K562 (cell line): ENCODE data around the gene PPP1R14C. TPM values are rescaled to one million over a fixed set of nuclear protein-coding genes. Genes with fewer than 3 reads are reported as not detected.

Experiments
- ATAC-seq: fragments of 200-7000 bp; cut with Tn5 transposase; 3 replicates; pipeline ENCODE4 v1.9.1; 2020; ENCODE audit warnings: moderate library complexity
- BruUV-seq: library from RNA; stranded (reverse); fragments of 400-500 nt; replicated peaks from 2 replicates; lab custom pipeline; 2021; lab: Mats Ljungman, UMichigan
- CTCF ChIA-PET: fragments of 300-600 bp; formaldehyde crosslinking; extraction: SDS; loops from one replicate; lab custom pipeline; 2021; ENCODE audit warnings: low intra/inter-chr PET ratio; lab: Yijun Ruan, JAX
- POLR2A ChIA-PET: fragments of 300-600, 350-650 bp; sonication (Branson Sonifier 250); formaldehyde crosslinking; extraction: SDS; loops from one replicate; lab custom pipeline; 2021; ENCODE audit warnings: antibody characterized with exemption, inconsistent platforms; lab: Yijun Ruan, JAX
- DNase-seq, 4 experiments: peaks; one replicate each; pipeline versions ENCODE4 v3.0.0 to v3.0.0-alpha.2; 2011 to 2018; ENCODE audit warnings: low spot score in 3 of 4, mixed read lengths in 3 of 4; ENCODE audit errors: extremely low read depth in 1 of 4
- FAIRE-seq: peaks from 2 replicates; lab custom pipeline; 2011; peaks lifted over from hg19 to GRCh38; lab: Jason Lieb, UNC
- H2AFZ ChIP-seq: 2 replicates; pipeline ENCODE4 v1.6.0; 2011; ENCODE audit warnings: low read depth, low read length, control low read depth, inconsistent platforms
- H3K27ac ChIP-seq: fragments of 200-600 bp; 3 replicates; pipeline ENCODE4 v1.8.0; 2011; ENCODE audit warnings: low read depth, mild to moderate bottlenecking, control low read depth, inconsistent platforms, low read length, moderate library complexity, mixed read lengths; ENCODE audit errors: extremely low read depth
- H3K27me3 ChIP-seq, 2 experiments: fragments of 300-600 bp in 1 of 2; 2 replicates in 1 of 2; 3 replicates in 1 of 2; pipeline versions ENCODE4 v1.6.0 to v1.8.0; 2011; ENCODE audit warnings: inconsistent platforms in 2 of 2, low read length in 2 of 2, mild to moderate bottlenecking in 1 of 2, mixed read lengths in 1 of 2, moderate library complexity in 1 of 2; ENCODE audit not compliant: control insufficient read depth in 2 of 2, insufficient read depth in 2 of 2
- H3K36me3 ChIP-seq: fragments of 300-600 bp; 3 replicates; pipeline ENCODE4 v1.8.0; 2011; ENCODE audit warnings: mild to moderate bottlenecking, low read length, inconsistent platforms; ENCODE audit not compliant: control insufficient read depth, insufficient read depth
- H3K4me1 ChIP-seq, 2 experiments: fragments of 200-600 bp in 1 of 2; replicated peaks in 1 of 2; 2 replicates in 1 of 2; 3 replicates in 1 of 2; pipeline versions ENCODE4 v1.5.1 to v1.8.0; 2011; ENCODE audit warnings: inconsistent platforms in 2 of 2, low read length in 2 of 2, mild to moderate bottlenecking in 1 of 2, mixed read lengths in 1 of 2, moderate library complexity in 1 of 2; ENCODE audit not compliant: control insufficient read depth in 2 of 2, insufficient read depth in 2 of 2
- H3K4me2 ChIP-seq: 2 replicates; pipeline ENCODE4 v1.6.1; 2011; ENCODE audit warnings: low read length, control low read depth, inconsistent platforms, mixed read lengths; ENCODE audit not compliant: insufficient read depth
- H3K4me3 ChIP-seq: fragments of 200-600 bp; sonication (generic), shearing (Covaris generic); 2 replicates; pipeline ENCODE4 v1.5.1; 2016; ENCODE audit warnings: control low read depth, inconsistent platforms
- H3K79me2 ChIP-seq: fragments of 200-600 bp; 3 replicates; pipeline ENCODE4 v1.8.0; 2011; ENCODE audit warnings: low read length, inconsistent platforms; ENCODE audit not compliant: control insufficient read depth, insufficient read depth
- H3K9ac ChIP-seq, 2 experiments: 2 replicates each; pipeline versions ENCODE4 v1.6.0 to v1.6.1; 2011; ENCODE audit warnings: low read depth in 2 of 2, low read length in 2 of 2, control low read depth in 1 of 2, inconsistent platforms in 1 of 2, mild to moderate bottlenecking in 1 of 2, mixed read lengths in 1 of 2; ENCODE audit not compliant: insufficient read depth in 1 of 2
- H3K9me1 ChIP-seq: one replicate; pipeline ENCODE4 v1.6.0; 2011; ENCODE audit warnings: inconsistent platforms, mild to moderate bottlenecking, low read length, moderate library complexity; ENCODE audit not compliant: control insufficient read depth, insufficient read depth
- H3K9me3 ChIP-seq: replicated peaks from 2 replicates; pipeline ENCODE4 v1.5.1; 2011; ENCODE audit warnings: low read depth, low read length, inconsistent platforms; ENCODE audit not compliant: control insufficient read depth, insufficient read depth
- H4K20me1 ChIP-seq: replicated peaks from 2 replicates; pipeline ENCODE4 v1.6.1; 2011; ENCODE audit warnings: low read length, inconsistent platforms, mixed read lengths; ENCODE audit not compliant: control insufficient read depth, insufficient read depth
- BCOR ChIP-seq: fragments of 450-650 bp; IDR thresholded peaks from 2 replicates; pipeline ENCODE4 v1.6.1; 2016
- BHLHE40 ChIP-seq: IDR thresholded peaks from 2 replicates; pipeline ENCODE4 v1.6.1; 2011; ENCODE audit warnings: low read length, improper control_type of control experiment
- GATAD2A ChIP-seq: fragments of 450-650 bp; IDR thresholded peaks from 2 replicates; pipeline ENCODE4 v1.6.1; 2017
- HNRNPH1 ChIP-seq: fragments of 200-400 bp; formaldehyde crosslinking; optimal IDR thresholded peaks from 2 replicates; pipeline ENCODE3; 2017; ENCODE audit warnings: low read depth, mild to moderate bottlenecking, low read length, moderate library complexity
- HNRNPK ChIP-seq: fragments of 200-400 bp; formaldehyde crosslinking; IDR thresholded peaks from one replicate; pipeline ENCODE4 v1.6.1; 2018; ENCODE audit warnings: mild to moderate bottlenecking, low read depth, low read length; ENCODE audit not compliant: poor library complexity, severe bottlenecking
- MTA1 ChIP-seq: fragments of 450-650 bp; IDR thresholded peaks from 2 replicates; pipeline ENCODE4 v1.6.1; 2017; ENCODE audit warnings: borderline replicate concordance
- RAD51 ChIP-seq: fragments of 450-650 bp; IDR thresholded peaks from 2 replicates; pipeline ENCODE4 v1.7.1; 2016; ENCODE audit warnings: low read depth, mild to moderate bottlenecking, borderline replicate concordance
- RBM15 ChIP-seq: fragments of 200-400 bp; formaldehyde crosslinking; IDR thresholded peaks from 2 replicates; pipeline ENCODE4 v1.6.1; 2018; ENCODE audit warnings: mild to moderate bottlenecking, low read length, moderate library complexity; ENCODE audit not compliant: insufficient read depth
- TEAD1 ChIP-seq, 2 experiments: fragments of 450-650 bp in 1 of 2; sonication (generic) in 1 of 2; formaldehyde crosslinking; IDR thresholded peaks; 2 replicates each; pipeline versions ENCODE4 v1.4.0 to v1.8.0; 2020 to 2022; ENCODE audit warnings: mild to moderate bottlenecking in 2 of 2, missing genetic modification reagents in 1 of 2
- ZBTB8A ChIP-seq: fragments of 450-650 bp; IDR thresholded peaks from 2 replicates; pipeline ENCODE4 v1.6.1; 2018; ENCODE audit warnings: mild to moderate bottlenecking, moderate library complexity; ENCODE audit not compliant: partially characterized antibody
- ZNF24 ChIP-seq: fragments of 450-650 bp; IDR thresholded peaks from 2 replicates; pipeline ENCODE4 v1.6.1; 2016
- ZNF589 ChIP-seq: fragments of 200-800 bp; sonication (Bioruptor generic); IDR thresholded peaks from 2 replicates; pipeline ENCODE4 v1.6.1; 2016; ENCODE audit warnings: low read depth, missing genetic modification characterization, missing compliant biosample characterization
- WGBS: fragments of 100-300 bp; shearing (Covaris generic); methylation state at CpG from one replicate; pipeline ENCODE4 v1.1.6; 2016; ENCODE audit warnings: low coverage, mixed read lengths; ENCODE audit not compliant: insufficient coverage; ENCODE audit errors: missing lambda C conversion rate; 5-methylcytosine and 5-hydroxymethylcytosine counted together
- in situ Hi-C: fragments of 300-500 bp; cut with MboI; formaldehyde crosslinking; loops from 4 replicates; pipeline ENCODE4 v1.15.0; 2018; ENCODE audit warnings: inconsistent platforms, mixed read lengths
- intact Hi-C: fragments of 100-400 bp; cut with micrococcal nuclease; formaldehyde crosslinking; loops from 2 replicates; pipeline ENCODE4 v1.14.2; 2022
- polyA plus RNA-seq, 8 experiments: library from polyadenylated mRNA; depleted of rRNA in 4 of 8; stranded (reverse) in 5 of 8; unstranded in 3 of 8; fragments of >200 nt; fragmentation: Nextera tagmentation in 2 of 8; fragmentation: Illumina TruSeq in 1 of 8; extraction: Ambion mirVana in 2 of 8; extraction: Trizol in 1 of 8; gene quantifications; 2 replicates each; pipeline versions ENCODE4 v1.2.1 to v1.2.3, GENCODE V29; 2011 to 2014; ENCODE audit warnings: inconsistent platforms in 1 of 8, missing spikeins in 1 of 8
- total RNA-seq, 7 experiments: library from RNA; depleted of rRNA in 6 of 7; stranded (reverse); fragments of >200 nt in 6 of 7; fragmentation: Illumina TruSeq in 2 of 7; extraction: Trizol in 2 of 7; gene quantifications; 2 replicates each; pipeline versions ENCODE4 v1.2.1 to v1.2.3, GENCODE V29; 2011 to 2021; ENCODE audit warnings: low replicate concordance in 1 of 7
- TF ChIP-seq, protein P1 (sequence below): fragments of 250-450 bp; sonication (Bioruptor Pico); IDR thresholded peaks from 2 replicates; pipeline ENCODE4 v1.5.0; 2020; ENCODE audit warnings: mild to moderate bottlenecking
- TF ChIP-seq, protein P2 (sequence below): sonication (generic); formaldehyde crosslinking; IDR thresholded peaks from 2 replicates; pipeline ENCODE4 v1.8.0; 2023; ENCODE audit warnings: mild to moderate bottlenecking, missing genetic modification reagents
- TF ChIP-seq, protein P3 (sequence below): sonication (generic); formaldehyde crosslinking; IDR thresholded peaks from 2 replicates; pipeline ENCODE4 v1.8.1; 2023; ENCODE audit warnings: mild to moderate bottlenecking, missing genetic modification reagents

Gene PPP1R14C
- total and polyA plus RNA-seq, 9 of the 15 experiments (the other 6 are each of a cell fraction or from before 2014, with no cell fraction given) = 4.5 to 16.6 (median 11.9) TPM

DNA sequence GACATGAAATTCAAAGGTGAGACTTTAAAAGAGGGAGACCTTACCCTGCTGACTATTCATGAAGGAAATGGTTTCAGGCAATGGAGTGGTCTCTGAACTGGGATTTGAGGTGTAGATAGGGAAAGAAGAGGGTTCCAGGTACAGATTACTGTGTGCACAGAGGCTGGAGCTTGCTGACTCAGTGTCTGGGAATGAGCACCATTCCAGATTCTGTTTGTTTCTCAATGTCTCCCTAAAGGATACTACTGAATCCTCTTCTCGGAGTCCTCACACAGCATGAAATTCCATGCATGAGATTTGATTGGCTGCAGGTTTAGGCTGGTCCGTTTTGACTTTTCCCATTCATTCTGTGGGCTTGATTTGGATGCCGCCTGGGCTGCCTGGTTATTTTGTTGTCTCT is 49.0 kb downstream of the PPP1R14C start:
- Histone ChIP-seq H3K27ac (no peak overlapping the region), H3K9ac (no peak overlapping the region), H3K9me3 (no peaks in the 10 kb centered on the region), H3K4me2 (no peak overlapping the region), H3K4me3 (no peak overlapping the region), H3K4me1 (peaks cover 1 to 2% of the 10 kb centered on the region in 2 experiments; a peak in 3 of 5 replicates), H4K20me1 (no peaks in the 10 kb centered on the region), H3K9me1 (no peaks in the 10 kb centered on the region), H3K79me2 (no peaks in the 10 kb centered on the region; the same call in 2 of the 3 replicates), H3K27me3 (no peaks in the 10 kb centered on the region), H3K36me3 (no peaks in the 10 kb centered on the region), H2AFZ (no peak overlapping the region)
- DNase-seq (no peak), FAIRE-seq (no peak), ATAC-seq (no peak)
- WGBS = 62% methylated on average over 3 of the region's 3 CpGs
- TF ChIP-seq, protein P1, sequence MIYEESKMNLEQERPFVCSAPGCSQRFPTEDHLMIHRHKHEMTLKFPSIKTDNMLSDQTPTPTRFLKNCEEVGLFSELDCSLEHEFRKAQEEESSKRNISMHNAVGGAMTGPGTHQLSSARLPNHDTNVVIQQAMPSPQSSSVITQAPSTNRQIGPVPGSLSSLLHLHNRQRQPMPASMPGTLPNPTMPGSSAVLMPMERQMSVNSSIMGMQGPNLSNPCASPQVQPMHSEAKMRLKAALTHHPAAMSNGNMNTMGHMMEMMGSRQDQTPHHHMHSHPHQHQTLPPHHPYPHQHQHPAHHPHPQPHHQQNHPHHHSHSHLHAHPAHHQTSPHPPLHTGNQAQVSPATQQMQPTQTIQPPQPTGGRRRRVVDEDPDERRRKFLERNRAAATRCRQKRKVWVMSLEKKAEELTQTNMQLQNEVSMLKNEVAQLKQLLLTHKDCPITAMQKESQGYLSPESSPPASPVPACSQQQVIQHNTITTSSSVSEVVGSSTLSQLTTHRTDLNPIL (CRISPR knock-in tag) = no peak
- TF ChIP-seq RAD51 (no peak), BHLHE40 (no peak), HNRNPK (no peak), HNRNPH1 (no peak), GATAD2A (no peak), ZNF589 (CRISPR knock-in tag) (no peak), ZBTB8A (no peak), MTA1 (no peak), ZNF24 (no peak), TEAD1 (CRISPR knock-in tag; IDR thresholded peaks at IDR 0.05) (no peak), BCOR (no peak), RBM15 (no peak)
- TF ChIP-seq, protein P2, sequence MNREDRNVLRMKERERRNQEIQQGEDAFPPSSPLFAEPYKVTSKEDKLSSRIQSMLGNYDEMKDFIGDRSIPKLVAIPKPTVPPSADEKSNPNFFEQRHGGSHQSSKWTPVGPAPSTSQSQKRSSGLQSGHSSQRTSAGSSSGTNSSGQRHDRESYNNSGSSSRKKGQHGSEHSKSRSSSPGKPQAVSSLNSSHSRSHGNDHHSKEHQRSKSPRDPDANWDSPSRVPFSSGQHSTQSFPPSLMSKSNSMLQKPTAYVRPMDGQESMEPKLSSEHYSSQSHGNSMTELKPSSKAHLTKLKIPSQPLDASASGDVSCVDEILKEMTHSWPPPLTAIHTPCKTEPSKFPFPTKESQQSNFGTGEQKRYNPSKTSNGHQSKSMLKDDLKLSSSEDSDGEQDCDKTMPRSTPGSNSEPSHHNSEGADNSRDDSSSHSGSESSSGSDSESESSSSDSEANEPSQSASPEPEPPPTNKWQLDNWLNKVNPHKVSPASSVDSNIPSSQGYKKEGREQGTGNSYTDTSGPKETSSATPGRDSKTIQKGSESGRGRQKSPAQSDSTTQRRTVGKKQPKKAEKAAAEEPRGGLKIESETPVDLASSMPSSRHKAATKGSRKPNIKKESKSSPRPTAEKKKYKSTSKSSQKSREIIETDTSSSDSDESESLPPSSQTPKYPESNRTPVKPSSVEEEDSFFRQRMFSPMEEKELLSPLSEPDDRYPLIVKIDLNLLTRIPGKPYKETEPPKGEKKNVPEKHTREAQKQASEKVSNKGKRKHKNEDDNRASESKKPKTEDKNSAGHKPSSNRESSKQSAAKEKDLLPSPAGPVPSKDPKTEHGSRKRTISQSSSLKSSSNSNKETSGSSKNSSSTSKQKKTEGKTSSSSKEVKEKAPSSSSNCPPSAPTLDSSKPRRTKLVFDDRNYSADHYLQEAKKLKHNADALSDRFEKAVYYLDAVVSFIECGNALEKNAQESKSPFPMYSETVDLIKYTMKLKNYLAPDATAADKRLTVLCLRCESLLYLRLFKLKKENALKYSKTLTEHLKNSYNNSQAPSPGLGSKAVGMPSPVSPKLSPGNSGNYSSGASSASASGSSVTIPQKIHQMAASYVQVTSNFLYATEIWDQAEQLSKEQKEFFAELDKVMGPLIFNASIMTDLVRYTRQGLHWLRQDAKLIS (CRISPR knock-in tag) = no peak
- TF ChIP-seq, protein P3, sequence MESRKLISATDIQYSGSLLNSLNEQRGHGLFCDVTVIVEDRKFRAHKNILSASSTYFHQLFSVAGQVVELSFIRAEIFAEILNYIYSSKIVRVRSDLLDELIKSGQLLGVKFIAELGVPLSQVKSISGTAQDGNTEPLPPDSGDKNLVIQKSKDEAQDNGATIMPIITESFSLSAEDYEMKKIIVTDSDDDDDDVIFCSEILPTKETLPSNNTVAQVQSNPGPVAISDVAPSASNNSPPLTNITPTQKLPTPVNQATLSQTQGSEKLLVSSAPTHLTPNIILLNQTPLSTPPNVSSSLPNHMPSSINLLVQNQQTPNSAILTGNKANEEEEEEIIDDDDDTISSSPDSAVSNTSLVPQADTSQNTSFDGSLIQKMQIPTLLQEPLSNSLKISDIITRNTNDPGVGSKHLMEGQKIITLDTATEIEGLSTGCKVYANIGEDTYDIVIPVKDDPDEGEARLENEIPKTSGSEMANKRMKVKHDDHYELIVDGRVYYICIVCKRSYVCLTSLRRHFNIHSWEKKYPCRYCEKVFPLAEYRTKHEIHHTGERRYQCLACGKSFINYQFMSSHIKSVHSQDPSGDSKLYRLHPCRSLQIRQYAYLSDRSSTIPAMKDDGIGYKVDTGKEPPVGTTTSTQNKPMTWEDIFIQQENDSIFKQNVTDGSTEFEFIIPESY (CRISPR knock-in tag) = no peak
- BruUV-seq = no TSS peak
- POLR2A ChIA-PET = interaction anchor here (1.9 kb wide), 1 partner anchor 10 kb away, joined by 6 read pairs; no protein-coding TSS in a partner anchor
- CTCF ChIA-PET = no interaction called here
- in situ Hi-C loops = no loop called here
- intact Hi-C loops = no loop called here
